ENCODE measurements around the gene HEXIM1. TPM values are rescaled to one million over a fixed set of nuclear protein-coding genes. Genes with fewer than 3 reads are reported as not detected.

The HEXIM1 gene
- total RNA-seq, 1 experiment from 2014 or later = 4.4 TPM

- DNase-seq (ENCODE audit: low read depth) = peak; percentile 73
These were observed 1.2 kb upstream of the HEXIM1 start for GRCh38 chr17:45146890-45147580.

GRCh38 chr17:45147581-45148182 lies 593 bp upstream of the HEXIM1 start:
- peak; percentile 91 for DNase-seq (ENCODE audit: low read depth)

DNA sequence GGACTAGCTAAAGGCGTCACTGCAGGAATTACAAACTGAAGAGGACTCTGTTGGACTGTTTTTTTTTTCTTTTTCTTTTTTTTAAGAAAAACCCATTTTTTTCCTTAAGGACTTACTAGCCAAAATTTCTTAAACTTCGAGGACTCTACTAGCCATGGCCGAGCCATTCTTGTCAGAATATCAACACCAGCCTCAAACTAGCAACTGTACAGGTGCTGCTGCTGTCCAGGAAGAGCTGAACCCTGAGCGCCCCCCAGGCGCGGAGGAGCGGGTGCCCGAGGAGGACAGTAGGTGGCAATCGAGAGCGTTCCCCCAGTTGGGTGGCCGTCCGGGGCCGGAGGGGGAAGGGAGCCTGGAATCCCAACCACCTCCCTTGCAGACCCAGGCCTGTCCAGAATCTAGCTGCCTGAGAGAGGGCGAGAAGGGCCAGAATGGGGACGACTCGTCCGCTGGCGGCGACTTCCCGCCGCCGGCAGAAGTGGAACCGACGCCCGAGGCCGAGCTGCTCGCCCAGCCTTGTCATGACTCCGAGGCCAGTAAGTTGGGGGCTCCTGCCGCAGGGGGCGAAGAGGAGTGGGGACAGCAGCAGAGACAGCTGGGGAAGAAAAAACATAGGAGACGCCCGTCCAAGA lies 878 bp downstream of the HEXIM1 start:
- DNase-seq (ENCODE audit: low read depth) = peak; percentile 77

GRCh38 chr17:45149669-45150664 lies 1.7 kb downstream of the HEXIM1 start:
- peak; percentile 52 for DNase-seq (ENCODE audit: low read depth)

DNA sequence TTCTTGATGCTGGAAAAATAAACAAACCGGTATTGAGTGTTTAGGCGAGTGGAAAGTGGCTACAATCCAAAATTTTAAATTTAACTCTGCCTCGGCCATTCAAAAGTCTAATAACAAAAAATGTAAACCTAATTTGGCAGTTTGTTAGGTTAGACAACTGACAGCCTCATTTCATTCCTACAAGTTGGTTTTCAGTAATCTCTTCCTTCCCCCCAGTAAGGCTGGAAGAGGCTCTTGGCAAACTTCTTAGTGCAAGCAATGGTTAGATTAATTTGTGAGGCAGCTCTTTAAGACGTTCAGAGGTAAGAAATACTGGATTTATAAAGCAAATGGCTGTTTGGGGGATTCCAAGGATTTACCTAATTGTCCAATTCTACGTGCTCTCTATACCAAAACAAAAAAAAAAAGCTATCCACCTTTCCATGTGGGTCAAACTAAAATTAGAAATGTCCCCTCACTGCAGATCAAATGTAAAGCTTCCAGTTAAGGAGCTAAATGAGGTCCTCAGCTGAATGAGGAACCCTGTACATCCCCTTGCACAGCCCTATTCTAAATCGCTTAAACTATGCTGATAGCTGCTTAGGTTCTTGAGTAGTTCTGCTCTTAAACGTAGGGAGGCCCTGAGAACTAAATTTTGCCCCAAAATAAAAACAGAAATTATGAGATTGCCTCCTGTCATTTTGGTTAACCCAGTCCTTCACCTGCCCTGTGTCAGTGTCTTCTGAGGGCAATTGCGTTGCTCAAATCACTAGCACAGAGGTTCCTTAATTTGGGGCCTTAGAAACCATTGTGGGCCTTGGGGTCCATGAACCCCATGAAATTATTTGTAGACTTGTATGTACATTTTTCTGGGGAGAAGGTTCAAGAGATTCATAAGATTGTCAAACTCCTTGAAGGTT lies 2.9 kb downstream of the HEXIM1 start:
- DNase-seq (ENCODE audit: low read depth) = no peak

DNA sequence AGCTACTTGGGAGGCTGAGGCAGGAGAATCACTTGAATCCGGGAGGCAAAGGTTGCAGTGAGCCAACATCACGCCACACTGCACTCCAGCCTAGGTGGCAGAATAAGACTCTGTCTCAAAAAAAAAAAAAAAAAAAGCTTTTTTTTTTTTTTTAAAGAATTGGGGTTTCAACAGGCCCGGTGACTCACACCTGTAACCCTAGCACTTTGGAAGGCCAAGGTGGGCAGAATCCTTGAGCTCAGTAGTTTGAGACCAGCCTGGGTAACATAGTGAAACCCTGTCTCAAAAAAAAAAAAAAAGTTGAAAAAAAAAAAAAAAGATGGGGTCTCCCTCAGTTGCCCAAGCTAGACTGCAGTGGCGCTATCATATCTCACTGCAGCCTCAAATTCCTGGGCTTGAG lies 6.8 kb downstream of the HEXIM1 start:
- DNase-seq (ENCODE audit: low read depth) = no peak

DNA sequence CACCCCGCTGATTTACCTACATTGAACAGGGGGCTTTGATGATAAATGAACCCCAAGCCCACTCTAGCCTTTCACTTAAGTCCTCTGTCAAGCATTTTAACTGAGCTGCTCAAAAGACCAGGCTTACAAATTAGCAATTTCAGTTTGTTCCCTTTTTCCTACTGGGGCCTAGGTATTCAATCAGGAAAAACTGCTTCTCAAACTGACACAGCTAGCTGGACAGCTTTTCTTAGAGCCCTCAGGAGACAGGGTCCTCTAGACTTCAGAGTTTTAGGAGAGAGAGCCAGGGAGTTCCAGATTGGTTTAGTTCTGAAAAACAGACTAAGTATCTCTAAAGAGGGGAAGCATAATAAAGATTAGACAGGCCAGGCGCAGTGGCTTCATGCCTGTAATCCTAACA lies 7.2 kb downstream of the HEXIM1 start:
- DNase-seq (ENCODE audit: low read depth) = no peak

DNA sequence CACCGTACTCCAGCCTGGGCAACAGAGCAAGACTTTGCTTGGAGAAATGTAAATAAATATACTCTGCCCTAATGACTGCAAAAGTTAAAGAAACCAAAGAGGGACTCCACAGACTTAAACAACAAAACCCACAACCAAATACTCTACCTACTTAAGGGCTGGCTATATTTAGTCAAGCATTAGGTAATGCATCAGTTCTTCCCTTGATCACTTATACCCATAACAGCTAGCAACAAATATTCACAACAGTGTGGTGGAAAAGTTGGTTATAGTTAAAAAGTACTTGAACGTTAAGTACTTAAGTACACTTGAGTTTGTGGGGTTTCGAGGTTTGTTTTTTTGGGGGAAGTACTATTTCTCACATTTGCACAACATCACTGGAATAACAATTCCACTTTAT lies 8.0 kb downstream of the HEXIM1 start:
- no peak for DNase-seq (ENCODE audit: low read depth)

GRCh38 chr17:45160447-45161287 lies 12.4 kb downstream of the HEXIM1 start:
- DNase-seq (ENCODE audit: low read depth) = peak; percentile 56

GRCh38 chr17:45161288-45162024 lies 13.2 kb downstream of the HEXIM1 start, which contains the start of gene HEXIM2:
TSS of gene HEXIM2 (plus strand) at chr17:45161875. CDS start at chr17:45162794, 919 bp downstream.
- DNase-seq (ENCODE audit: low read depth) = peak; percentile 99

- no peak for DNase-seq (ENCODE audit: low read depth)
These were observed 13.9 kb downstream of the HEXIM1 start for GRCh38 chr17:45162025-45162687.

DNA sequence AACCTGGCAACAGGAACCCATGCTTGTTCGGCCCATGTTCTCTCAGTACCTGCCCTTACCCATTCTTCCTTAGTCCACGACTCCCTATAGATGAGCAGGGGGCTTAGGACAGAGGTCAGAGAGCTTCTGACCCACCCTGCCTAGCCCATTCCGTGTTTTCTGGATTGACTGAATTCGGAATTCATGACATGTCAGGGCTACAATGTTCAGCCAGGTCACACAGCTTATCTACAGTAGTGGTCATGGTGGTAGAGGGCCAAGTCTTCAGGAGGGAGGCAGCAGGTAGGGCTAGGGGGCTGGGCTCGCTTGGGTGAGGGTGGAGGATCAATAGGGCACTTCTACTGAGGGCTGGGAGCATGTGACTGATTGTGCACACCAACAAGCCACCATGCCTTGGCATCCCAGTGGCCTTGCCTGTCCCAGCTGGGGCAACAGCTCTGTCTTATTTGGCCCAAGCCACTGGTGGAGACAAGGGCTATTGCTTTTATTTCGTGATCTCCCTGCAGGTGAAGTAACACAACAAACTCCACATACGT lies 16.5 kb downstream of the HEXIM1 start:
- no peak for DNase-seq (ENCODE audit: low read depth)

DNA sequence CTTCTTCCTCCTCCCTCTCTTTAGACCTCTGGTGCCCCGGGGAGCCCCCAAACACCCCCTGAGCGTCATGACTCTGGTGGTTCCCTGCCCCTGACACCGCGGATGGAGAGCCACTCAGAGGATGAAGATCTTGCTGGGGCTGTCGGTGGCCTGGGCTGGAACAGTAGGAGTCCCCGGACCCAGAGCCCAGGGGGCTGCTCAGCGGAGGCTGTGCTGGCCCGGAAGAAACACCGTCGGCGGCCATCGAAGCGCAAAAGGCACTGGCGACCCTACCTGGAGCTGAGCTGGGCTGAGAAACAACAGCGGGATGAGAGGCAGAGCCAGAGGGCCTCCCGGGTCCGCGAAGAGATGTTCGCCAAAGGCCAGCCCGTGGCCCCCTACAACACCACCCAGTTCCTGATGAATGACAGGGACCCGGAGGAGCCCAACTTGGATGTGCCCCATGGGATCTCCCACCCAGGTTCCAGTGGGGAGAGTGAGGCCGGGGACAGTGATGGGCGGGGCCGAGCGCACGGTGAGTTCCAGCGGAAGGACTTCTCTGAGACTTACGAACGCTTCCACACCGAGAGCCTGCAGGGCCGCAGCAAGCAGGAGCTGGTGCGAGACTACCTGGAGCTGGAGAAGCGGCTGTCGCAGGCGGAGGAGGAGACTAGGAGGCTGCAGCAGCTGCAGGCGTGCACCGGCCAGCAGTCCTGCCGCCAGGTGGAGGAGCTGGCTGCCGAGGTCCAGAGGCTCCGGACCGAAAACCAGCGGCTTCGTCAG lies 20.9 kb downstream of the HEXIM1 start:
- DNase-seq (ENCODE audit: low read depth) = no peak

GRCh38 chr17:45170280-45170930 lies 22.1 kb downstream of the HEXIM1 start:
- DNase-seq (ENCODE audit: low read depth) = no peak

GRCh38 chr17:45170931-45171337 lies 22.7 kb downstream of the HEXIM1 start:
- peak; percentile 85 for DNase-seq (ENCODE audit: low read depth)

- peak; percentile 48 for DNase-seq (ENCODE audit: low read depth)
These were observed 23.3 kb downstream of the HEXIM1 start for GRCh38 chr17:45171338-45172231.
